HG03280 (cell line): ENCODE results near the gene NEURL2.
"Not testable (repeated sequence)": the region's sequence is repeated elsewhere in the genome, so short reads cannot be mapped to it uniquely, and the experiment has no call there.

ENCODE experiments used
- ATAC-seq: cut with Tn5 transposase; IDR thresholded peaks from one replicate; pipeline ENCODE4 v1.9.1; 2021; ENCODE audit warnings: mild to moderate bottlenecking, moderate library complexity; ENCODE audit not compliant: unreplicated experiment

The NEURL2 gene

GRCh38 chr20:45901332-45901731 lies 10.3 kb upstream of the NEURL2 start:
- not testable (repeated sequence) for ATAC-seq

DNA sequence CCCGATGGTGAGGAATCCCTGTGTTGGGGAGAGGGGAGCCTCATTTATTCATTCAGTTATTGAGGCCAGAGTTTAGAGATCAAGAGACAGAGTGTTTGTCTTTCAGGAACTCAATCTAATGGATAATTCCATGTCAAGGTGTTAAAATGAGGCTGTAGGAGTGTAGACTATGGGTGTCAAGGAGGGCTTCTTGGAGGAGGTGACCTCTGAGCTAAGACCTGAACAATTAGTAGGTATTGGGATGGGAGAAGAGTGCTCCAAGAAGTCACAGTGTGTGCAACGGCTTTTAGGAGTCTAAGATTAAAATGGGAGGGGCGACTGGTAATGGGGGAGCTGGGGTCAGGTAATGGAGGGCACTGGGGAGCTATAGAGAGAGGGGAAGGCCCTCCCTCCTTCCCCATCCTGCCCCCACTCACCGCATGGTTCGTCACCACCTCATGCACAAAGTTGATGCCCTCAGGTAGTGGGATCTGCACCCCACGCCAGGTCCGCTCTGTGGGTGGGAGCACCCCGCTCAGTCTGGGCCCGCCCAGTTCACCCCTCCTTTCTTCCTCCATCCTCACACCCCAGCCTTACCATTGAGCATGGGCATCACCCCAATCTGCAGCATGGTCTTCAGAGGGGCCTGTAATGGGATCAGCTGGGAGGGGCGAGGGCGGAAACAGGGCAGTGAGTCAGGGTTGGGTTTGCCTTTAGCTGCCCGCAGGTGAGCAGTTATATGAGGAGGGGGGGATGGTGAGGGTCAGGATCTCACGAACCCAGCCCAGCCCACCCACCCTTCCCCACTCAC lies 8.2 kb upstream of the NEURL2 start:
- ATAC-seq: no peak

DNA sequence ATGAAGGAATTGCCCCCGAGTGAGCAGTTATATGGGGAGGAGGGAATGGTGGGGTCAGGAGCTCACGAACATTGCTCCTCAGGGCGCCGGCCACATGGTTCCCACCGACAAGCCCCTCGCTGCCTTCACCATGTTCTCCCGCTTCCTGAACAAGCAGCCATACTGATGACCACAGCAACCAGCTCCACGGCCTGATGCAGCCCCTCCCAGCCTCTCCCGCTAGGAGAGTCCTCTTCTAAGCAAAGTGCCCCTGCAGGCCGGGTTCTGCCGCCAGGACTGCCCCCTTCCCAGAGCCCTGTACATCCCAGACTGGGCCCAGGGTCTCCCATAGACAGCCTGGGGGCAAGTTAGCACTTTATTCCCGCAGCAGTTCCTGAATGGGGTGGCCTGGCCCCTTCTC lies 7.3 kb upstream of the NEURL2 start:
- ATAC-seq: no peak

- no peak for ATAC-seq
These were observed 6.7 kb upstream of the NEURL2 start for GRCh38 chr20:45897692-45898091.

DNA sequence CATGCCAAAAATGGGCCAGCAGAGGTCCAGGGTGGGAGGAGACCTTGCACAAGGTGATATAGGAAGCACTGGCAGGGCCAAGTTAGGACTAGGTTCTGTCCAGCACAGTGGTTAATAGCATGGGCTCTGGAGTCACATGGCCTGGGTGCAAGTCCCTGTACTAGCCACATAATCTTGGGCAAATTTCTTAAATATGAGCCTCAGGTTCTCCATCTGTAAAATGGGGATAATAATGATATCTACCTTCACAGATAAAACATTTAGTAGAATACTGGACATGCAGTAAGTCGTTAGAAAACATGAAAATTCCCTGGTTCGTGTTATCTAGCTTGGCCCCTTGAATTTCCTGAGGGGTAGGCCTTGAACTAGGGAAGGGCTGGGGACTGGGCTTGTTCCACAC lies 6.3 kb upstream of the NEURL2 start:
- ATAC-seq: no peak

GRCh38 chr20:45896641-45897161 lies 5.7 kb upstream of the NEURL2 start:
- no peak for ATAC-seq

- ATAC-seq: no peak
These were observed 3.8 kb upstream of the NEURL2 start for GRCh38 chr20:45894797-45895196.

DNA sequence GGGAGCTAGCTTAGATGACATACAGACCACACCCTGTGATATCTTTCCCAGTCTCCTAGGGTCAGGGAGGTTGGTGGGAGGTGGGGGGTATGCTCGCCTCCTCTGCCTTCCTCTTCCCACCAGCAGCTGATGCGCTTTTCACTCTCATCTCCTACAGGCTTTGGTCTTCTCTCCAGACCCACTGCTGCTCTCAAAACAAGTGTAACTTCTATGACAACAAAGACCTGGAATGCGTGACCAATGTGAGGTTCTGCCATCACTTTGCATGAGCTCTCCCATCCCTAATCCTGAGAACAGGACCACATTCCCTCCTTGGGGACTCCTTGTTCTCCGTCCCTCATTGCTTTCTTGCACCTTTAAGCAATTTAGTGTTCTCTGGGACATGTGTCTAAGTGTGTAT lies 2.8 kb upstream of the NEURL2 start:
- no peak for ATAC-seq

GRCh38 chr20:45892828-45893500 lies 2.0 kb upstream of the NEURL2 start:
- ATAC-seq: no peak

DNA sequence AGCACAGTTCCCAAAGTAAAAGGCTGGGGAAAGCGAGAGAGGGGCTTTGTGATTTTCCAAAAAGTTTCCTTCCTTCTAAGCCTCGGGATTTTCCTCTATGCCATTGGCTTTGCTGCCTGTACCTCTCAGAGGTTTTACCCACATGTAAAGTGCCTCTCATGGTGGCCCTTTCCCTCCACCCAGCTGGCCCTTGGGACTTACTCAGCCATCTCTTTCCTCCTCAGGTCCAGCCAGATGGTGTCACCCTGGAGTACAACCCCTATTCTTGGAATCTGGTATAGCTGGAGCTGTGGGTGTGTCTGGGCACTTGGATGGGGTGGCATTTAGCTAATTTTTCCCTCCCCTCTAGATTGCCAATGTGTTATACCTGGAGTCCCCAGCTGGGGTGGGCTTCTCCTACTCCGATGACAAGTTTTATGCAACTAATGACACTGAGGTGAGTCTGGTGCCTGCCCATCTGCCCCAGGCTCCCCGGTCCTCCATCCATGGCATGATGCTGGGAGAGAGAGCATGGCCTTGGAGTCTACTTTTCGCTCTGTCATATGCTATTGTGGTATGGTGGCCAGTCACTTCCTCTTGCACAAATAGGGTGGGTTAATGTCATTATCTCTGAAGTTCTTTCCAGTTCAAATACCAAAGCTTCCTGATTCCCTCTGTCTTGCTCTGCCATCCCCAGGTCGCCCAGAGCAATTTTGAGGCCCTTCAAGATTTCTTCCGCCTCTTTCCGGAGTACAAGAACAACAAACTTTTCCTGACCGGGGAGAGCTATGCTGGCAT lies 1.2 kb upstream of the NEURL2 start:
- ATAC-seq: no peak

DNA sequence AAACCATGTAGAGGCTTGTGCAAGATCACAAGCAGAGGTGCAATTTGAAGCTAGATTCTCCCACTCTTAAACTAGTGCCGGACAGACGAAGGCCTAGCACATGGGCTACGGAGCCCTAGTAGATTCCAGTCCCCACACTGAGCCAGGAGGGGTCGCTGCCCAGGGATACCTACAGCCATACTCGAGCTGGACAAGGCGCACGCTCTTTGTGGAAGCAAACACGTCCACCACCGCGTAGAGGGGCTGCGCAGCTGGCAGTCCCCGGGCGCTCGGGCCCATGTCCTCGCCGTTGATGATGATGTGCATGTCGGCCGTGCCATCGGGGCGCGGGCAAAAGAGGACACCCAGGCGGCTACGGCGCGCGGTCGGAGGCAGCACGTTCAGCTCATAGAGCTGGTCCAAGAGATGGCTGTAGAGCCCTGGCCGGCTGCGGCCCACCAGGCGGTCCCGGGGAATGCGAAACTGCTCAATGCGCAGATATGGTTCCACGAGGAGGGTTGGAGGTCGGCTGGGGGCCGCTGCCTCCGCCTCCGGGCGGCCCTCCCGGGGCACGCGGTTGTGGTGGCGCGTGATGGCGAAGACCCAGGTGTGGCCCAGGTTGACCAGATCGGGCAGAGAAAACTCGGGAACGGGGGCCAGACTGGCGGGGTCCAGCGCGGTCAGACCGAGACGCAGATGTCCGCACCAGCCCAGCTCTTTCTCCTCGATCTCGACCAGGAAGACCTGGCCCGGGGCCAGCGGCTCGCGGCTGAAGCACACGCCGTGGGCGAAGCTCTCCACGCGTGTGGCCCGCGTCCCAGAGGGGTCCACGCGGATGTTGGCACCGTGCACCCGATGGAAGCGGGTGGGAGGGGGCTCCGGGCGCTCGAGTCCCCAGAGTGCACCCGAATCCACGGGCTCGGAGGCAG lies 677 bp downstream of the NEURL2 start:
- ATAC-seq: peak; percentile 31

GRCh38 chr20:45888681-45889080 lies 2.3 kb downstream of the NEURL2 start:
- no peak for ATAC-seq

DNA sequence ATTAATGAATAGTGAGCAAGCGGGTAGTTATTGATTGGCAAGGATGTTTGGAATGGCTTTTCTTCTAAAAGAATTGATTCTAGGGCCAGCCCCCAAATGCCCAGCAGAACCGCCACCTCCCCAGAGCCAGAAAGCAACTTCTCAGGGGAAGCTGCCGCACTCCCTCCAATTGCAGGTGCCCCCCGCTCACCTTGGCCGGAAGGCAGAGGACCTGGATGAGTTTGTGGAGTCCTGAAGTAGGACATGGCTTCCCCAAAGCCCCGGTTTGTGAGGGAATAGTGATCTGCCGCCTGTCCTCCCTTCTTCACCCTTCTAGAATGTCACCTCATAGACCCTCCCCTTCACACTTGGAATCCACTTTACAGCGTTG lies 3.7 kb downstream of the NEURL2 start, which contains the start of gene SPATA25:
TSS of gene SPATA25 (minus strand) at position 277 of the 370 bp plus-strand sequence. CDS start at position 245, 32 bp downstream.
- no peak for ATAC-seq

DNA sequence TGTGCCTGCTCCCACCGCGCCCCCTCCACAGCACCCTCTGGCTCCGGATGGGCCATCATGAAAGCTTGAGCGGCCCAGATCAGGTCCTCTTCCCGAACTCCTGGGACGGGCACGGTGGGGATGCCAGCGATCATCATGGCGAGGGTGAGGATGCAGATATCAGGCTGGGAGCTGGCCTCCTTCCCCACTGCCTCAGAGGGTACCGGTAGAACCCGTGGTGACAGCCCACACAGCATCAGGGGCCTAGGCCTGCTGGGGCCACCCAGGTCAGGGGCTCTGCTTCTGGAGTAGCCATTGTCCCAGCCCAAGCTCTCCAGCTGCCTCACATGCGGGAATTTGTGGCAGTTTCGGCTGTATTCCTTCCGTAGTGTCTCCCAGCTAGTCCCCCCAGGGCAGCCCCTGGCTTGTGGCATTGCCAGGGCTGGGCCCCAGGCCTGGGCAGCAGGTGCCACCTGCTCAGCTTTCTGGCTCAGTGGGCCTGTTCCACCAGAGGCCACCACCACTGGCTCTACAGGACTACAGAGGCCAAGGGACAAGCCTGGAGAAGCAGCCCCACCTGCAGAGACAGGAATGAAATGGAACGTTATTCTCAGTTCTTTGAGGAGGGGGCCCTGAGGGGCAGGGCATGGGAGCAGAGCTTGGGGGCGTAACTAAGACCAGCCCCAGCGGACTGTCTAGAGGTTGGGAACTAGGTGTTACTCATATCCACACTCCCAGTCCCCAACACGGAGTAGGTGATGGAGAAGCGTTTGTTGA lies 4.2 kb downstream of the NEURL2 start:
- ATAC-seq: no peak

- no peak for ATAC-seq
These were observed 7.9 kb downstream of the NEURL2 start for GRCh38 chr20:45883100-45883469.

- ATAC-seq: no peak
These were observed 8.4 kb downstream of the NEURL2 start for GRCh38 chr20:45882469-45883099.

DNA sequence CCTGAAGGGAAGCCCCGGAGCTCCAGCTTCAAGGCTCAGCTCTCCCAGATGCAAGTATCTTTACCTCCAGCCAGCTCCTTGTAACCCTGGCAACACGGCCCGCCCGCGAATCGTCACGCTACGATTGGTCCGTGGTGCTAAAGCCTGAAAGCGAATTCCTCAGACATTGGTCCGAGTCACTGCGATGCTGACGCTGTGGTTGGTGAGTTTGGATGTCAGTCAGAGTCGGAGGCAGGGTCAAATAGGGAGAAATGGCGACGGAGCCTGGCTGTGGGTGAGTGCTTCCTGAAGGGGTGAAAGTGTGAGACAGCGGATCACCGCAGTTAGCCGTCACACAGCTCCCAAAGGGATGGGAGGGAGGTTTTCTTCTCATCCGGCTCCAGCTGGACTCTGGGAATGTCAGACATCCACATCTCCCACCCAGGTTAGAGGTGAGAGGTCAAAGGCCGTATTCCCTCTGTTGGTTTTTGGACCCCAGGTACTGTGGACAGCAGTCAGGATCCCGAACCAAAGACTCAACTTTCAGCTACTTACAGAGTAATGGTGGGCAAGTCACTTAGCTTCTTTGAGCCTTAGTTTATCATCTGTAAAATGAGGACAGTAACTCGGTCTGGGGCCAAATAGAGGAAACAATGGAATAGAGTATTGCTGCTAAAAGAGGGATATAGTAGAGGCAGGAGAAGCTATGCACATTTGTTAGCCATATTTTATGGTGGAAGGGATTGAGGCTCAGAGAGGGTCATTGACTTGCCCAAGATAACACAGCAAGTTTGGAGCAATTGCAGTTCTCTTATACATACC lies 9.8 kb downstream of the NEURL2 start, which contains the start of gene ZSWIM1:
TSS of gene ZSWIM1 (plus strand) at position 240 of the 801 bp plus-strand sequence. CDS start 1,366 bp downstream, outside the sequence.
- ATAC-seq: peak; percentile 99

- ATAC-seq: no peak
These were observed 12.8 kb downstream of the NEURL2 start for GRCh38 chr20:45878076-45878761.
